Nephron (organoid): ENCODE results near the gene PNPLA7.
"Not testable (repeated sequence)": the region's sequence is repeated elsewhere in the genome, so short reads cannot be mapped to it uniquely, and the experiment has no call there.

Source experiments
- H3K27ac Mint-ChIP-seq, 3 experiments: 2 replicates each; pipeline ENCODE4 v1.8.0; 2020; ENCODE audit warnings: mixed read lengths in 3 of 3, mild to moderate bottlenecking in 2 of 3, moderate library complexity in 1 of 3
- H3K27me3 Mint-ChIP-seq: 2 replicates; pipeline ENCODE4 v1.8.0; 2021; ENCODE audit warnings: low read depth, mild to moderate bottlenecking, moderate library complexity, mixed read lengths
- H3K36me3 Mint-ChIP-seq: 2 replicates; pipeline ENCODE4 v1.8.0; 2020; ENCODE audit warnings: low read depth, mixed read lengths
- H3K4me1 Mint-ChIP-seq: 2 replicates; pipeline ENCODE4 v1.8.0; 2020; ENCODE audit warnings: mixed read lengths
- H3K4me3 Mint-ChIP-seq, 3 experiments: 2 replicates each; pipeline ENCODE4 v1.8.0; 2020; ENCODE audit warnings: mild to moderate bottlenecking in 3 of 3, mixed read lengths in 3 of 3, moderate library complexity in 2 of 3
- H3K9me3 Mint-ChIP-seq: 2 replicates; pipeline ENCODE4 v1.8.0; 2020; ENCODE audit warnings: mixed read lengths
- TF ChIP-seq, protein P1 (sequence below), 3 experiments: fragments of 200-600 bp; sonication (generic); IDR thresholded peaks; one replicate each; pipeline ENCODE4 v1.5.0; 2021; ENCODE audit warnings: antibody characterized with exemption in 3 of 3; ENCODE audit not compliant: unreplicated experiment in 3 of 3

Gene PNPLA7

DNA sequence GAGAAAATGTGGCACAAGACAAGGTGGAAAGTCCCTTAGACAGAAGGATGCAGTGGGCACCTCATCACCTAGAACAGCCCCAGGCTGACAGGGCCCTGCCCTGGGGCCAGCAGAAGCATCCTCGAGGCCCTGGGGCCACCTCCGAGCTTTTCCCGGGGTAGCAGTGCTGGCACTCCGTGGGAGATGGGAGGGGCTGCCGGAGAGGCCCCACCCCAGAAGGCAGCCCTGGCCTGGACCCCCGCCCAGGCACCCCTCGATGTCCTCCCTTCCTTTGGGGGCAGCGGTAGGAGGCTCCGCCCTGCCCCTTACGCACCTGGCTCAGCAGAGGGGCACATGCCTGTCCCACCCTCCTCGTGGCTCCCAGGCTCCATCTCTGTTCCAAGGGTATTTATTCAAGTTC, 73.3 kb downstream of the PNPLA7 start:
- peaks cover 6% of the 10 kb centered on the region for H3K4me1 Mint-ChIP-seq
- TF ChIP-seq, protein P1, sequence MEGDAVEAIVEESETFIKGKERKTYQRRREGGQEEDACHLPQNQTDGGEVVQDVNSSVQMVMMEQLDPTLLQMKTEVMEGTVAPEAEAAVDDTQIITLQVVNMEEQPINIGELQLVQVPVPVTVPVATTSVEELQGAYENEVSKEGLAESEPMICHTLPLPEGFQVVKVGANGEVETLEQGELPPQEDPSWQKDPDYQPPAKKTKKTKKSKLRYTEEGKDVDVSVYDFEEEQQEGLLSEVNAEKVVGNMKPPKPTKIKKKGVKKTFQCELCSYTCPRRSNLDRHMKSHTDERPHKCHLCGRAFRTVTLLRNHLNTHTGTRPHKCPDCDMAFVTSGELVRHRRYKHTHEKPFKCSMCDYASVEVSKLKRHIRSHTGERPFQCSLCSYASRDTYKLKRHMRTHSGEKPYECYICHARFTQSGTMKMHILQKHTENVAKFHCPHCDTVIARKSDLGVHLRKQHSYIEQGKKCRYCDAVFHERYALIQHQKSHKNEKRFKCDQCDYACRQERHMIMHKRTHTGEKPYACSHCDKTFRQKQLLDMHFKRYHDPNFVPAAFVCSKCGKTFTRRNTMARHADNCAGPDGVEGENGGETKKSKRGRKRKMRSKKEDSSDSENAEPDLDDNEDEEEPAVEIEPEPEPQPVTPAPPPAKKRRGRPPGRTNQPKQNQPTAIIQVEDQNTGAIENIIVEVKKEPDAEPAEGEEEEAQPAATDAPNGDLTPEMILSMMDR (IDR thresholded peaks at IDR 0.05; ENCODE audit: unreplicated experiment in 3 of 3), result no peak
- no peak overlapping the region for H3K27ac Mint-ChIP-seq

DNA sequence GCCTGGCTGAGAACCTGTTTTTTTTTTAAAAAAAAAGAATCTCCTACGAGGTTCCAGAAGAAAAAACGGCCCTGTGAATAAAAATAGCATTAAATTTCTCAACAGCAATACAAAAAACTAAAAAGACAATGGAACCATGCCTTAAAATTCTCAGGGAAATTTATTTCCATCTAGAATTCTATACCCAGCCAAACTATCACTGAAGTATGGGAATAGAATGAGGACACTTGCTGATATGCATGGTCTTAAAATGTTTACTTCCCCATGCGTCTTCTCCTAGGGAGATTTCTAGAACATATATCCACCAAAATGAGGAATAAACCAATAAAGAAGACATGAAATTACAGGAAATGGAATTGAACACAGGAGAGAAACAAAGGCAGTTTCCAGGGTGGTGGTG, 74.5 kb downstream of the PNPLA7 start:
- TF ChIP-seq, protein P1 (IDR thresholded peaks at IDR 0.05; ENCODE audit: unreplicated experiment in 3 of 3), result no peak
- H3K4me3 Mint-ChIP-seq, result no peak overlapping the region
- peaks cover 3% of the 10 kb centered on the region for H3K36me3 Mint-ChIP-seq
- H3K4me1 Mint-ChIP-seq, result peaks cover 6% of the 10 kb centered on the region
- peaks cover 29% of the 10 kb centered on the region for H3K9me3 Mint-ChIP-seq
- H3K27ac Mint-ChIP-seq, result no peak overlapping the region
- H3K27me3 Mint-ChIP-seq, result no peaks in the 10 kb centered on the region

More for the DNA sequence above, 73.3 kb downstream of the PNPLA7 start:
- no peak overlapping the region for H3K4me3 Mint-ChIP-seq
- H3K36me3 Mint-ChIP-seq, result peaks cover 3% of the 10 kb centered on the region
- H3K9me3 Mint-ChIP-seq, result peaks cover 25% of the 10 kb centered on the region
- H3K27me3 Mint-ChIP-seq, result no peaks in the 10 kb centered on the region

DNA sequence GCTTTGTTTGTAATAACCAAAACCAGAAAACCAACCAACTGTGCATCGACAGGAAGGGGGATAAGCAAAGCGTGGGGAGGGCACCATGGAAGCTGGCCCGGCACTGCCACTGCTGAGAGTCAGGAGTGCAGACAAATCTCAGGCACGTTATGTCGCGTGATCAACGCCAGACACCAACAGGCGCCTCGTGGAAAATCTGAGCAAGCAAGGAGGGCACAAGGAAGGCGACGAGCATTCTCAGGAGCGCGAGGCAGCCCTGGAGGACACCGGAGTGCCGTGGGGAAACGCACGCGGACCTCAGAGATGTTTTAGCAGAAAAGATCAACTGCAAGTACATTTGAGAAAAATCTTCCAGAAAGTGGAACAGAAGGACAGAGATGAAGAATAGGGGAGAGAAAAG, 75.9 kb downstream of the PNPLA7 start:
- H3K27ac Mint-ChIP-seq, result no peak overlapping the region
- H3K4me3 Mint-ChIP-seq, result no peak overlapping the region
- no peaks in the 10 kb centered on the region for H3K27me3 Mint-ChIP-seq
- H3K4me1 Mint-ChIP-seq, result peaks cover 2% of the 10 kb centered on the region
- H3K9me3 Mint-ChIP-seq, result peaks cover 29% of the 10 kb centered on the region
- TF ChIP-seq, protein P1 (IDR thresholded peaks at IDR 0.05; ENCODE audit: unreplicated experiment in 3 of 3), result no peak
- peaks cover 3% of the 10 kb centered on the region for H3K36me3 Mint-ChIP-seq

DNA sequence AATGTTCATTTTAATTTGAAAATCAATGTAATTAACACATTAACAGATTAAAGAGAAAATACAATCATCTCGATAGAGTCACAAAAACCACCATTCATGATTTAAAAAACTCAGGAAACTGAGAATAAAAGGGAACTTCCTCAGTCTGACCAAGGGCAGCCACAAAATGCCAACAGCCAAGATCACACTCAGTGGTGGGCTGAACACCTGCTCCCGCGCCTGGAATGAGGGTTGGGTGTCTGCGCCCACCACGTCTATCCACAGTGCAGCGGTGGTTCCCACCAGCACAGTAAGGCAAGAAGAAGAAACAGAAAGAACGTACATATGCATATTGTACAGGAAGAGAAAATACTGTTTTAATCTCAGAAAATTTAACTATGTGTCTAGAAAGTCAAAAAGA, 79.4 kb downstream of the PNPLA7 start:
- Mint-ChIP-seq H3K27ac (no peak overlapping the region), H3K27me3 (peaks cover 9% of the 10 kb centered on the region), H3K4me1 (no peaks in the 10 kb centered on the region), H3K36me3 (peaks cover 3% of the 10 kb centered on the region), H3K9me3 (peaks cover 22% of the 10 kb centered on the region), H3K4me3 (no peak overlapping the region)
- TF ChIP-seq, protein P1 (IDR thresholded peaks at IDR 0.05; ENCODE audit: unreplicated experiment in 3 of 3), result no peak

DNA sequence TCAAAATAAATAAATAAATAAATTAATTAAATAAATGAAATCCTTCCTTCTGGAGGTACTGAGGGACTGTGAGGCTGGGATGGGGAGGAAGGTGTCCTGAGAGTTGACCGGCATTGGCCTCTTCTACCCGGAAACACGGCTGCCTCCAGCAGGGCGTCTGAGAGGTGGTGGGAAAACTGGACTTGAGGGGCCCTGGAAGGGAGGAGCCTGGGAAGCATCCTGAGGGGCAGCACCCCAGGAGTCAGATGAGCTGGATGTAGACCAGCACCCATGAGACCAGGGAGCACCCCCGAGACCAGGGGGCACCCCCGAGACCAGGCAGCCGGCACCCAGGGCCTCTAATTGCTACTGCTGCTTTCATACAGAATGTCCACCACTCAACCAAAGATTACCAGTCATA, 82.3 kb downstream of the PNPLA7 start:
- Mint-ChIP-seq H3K4me3 (no peak overlapping the region), H3K36me3 (no peaks in the 10 kb centered on the region), H3K9me3 (peaks cover 6% of the 10 kb centered on the region), H3K4me1 (no peaks in the 10 kb centered on the region), H3K27ac (no peak overlapping the region), H3K27me3 (peaks cover 12% of the 10 kb centered on the region)
- TF ChIP-seq, protein P1 (IDR thresholded peaks at IDR 0.05; ENCODE audit: unreplicated experiment in 3 of 3), result no peak

DNA sequence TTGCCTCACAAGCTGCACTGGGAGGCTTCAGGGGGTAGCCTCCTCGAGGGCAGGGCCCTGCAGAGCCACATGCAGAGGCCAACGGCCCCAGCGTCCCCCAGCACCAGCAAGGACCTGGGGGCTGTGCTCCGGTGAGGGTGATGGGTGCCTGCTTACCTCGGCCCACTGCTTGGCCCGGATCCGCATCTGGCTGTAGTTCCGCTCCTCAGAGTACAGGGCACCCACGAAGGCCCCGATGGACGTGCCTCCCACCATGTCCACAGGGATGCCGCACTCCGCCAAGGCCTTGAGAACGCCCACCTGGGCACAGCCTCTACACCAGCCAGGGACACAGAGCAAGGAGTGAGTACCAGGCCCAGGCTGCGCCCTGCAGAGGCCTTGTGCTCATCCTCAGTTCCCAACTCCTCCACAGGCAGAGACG, 83.0 kb downstream of the PNPLA7 start:
- H3K4me3 Mint-ChIP-seq, result no peak overlapping the region
- TF ChIP-seq, protein P1 (IDR thresholded peaks at IDR 0.05; ENCODE audit: unreplicated experiment in 3 of 3), result no peak
- peaks cover 16% of the 10 kb centered on the region for H3K27me3 Mint-ChIP-seq
- no peak overlapping the region for H3K27ac Mint-ChIP-seq
- peaks cover 4% of the 10 kb centered on the region for H3K9me3 Mint-ChIP-seq
- H3K36me3 Mint-ChIP-seq, result no peaks in the 10 kb centered on the region
- no peaks in the 10 kb centered on the region for H3K4me1 Mint-ChIP-seq

DNA sequence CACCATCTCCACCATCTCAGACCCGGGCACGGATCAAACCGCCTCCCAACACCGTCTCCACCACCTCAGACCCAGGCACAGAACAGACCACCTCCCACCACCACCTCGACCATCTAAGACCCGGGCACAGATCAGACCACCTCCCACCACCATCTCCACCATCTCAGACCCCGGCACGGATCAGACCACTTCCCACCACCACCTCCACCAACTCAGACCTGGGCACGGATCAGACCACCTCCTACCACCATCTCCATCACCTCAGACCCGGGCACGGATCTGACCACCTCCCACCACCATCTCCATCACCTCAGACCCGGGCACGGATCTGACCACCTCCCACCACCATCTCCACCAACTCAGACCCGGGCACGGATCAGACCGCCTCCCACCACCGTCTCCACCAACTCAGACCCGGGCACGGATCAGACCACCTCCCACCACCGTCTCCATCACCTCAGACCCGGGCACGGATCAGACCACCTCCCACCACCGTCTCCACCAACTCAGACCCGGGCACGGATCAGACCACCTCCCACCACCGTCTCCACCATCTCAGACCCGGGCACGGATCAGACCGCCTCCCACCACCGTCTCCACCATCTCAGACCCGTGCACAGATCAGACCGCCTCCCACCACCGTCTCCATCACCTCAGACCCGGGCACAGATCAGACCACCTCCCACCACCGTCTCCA, 83.7 kb downstream of the PNPLA7 start:
- H3K27ac Mint-ChIP-seq, H3K36me3 Mint-ChIP-seq, H3K4me3 Mint-ChIP-seq, H3K9me3 Mint-ChIP-seq, H3K4me1 Mint-ChIP-seq: not testable (repeated sequence)
- H3K27me3 Mint-ChIP-seq, result peaks cover 16% of the 10 kb centered on the region
